ENCODE measurements around the gene CYP26C1. TPM values are rescaled to one million over a fixed set of nuclear protein-coding genes. Genes with fewer than 3 reads are reported as not detected.
A peak's percentile ranks its signal among the peaks of the same experiment; 100 is the strongest.

Gene CYP26C1
- total and polyA plus RNA-seq, 2 of the 4 experiments (the other 2 are of a cell fraction): 0.02 TPM; not detected in 1

DNA sequence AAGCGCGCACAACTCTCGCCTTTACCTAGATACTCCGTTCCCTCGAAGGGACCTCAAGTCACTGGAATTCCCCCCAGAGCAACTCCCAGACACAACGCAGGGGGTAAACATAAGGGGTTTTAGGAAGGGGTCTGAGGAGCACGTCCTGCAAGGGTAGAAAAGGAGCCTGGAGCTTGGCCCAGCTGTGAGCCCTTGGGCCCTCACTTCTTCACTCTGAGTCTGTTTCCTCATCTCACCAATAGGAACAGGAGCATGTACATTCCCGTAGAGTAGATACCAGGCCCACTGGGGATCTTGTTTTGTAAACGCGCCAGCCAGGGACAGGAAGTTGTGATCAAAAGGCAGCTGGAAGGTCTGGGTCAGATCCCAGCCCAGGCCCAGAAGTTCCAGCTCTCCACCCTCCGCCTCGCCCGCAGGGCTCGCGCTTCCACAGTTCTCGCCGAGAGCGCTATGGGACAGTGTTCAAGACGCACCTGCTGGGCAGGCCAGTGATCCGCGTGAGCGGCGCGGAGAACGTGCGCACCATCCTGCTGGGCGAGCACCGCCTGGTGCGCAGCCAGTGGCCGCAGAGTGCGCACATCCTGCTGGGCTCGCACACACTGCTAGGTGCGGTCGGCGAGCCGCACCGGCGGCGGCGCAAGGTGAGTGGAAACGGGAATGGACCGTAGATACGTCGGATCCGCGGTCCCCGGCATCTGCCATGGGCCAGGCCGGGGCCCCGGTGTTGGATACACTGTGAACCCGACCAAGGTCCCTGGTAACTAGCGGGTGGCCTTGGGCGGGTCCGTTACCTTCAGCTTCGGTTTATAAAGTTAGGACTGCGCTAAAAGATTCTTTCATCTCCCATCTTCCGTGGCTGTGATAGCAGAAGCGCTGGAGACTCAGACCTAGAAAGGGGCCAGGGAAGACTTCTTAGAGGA, 1.3 kb downstream of the CYP26C1 start:
- H3K9me3 ChIP-seq (ENCODE audit: control insufficient read depth, insufficient read depth, low read length): no peaks in the 10 kb centered on the region
- intact Hi-C loops (cut with micrococcal nuclease) (no loop called here), in situ Hi-C loops (cut with MboI; ENCODE audit: low sequenced_read_pairs) (no loop called here), dilution Hi-C loops (cut with HindIII; ENCODE audit: low sequenced_read_pairs, unreplicated experiment) (no loop called here)
- peaks cover 66% of the 10 kb centered on the region for H3K27me3 ChIP-seq (ENCODE audit: control insufficient read depth, insufficient read depth, low read length)
- peak overlapping the region; percentile 66 for H3K4me2 ChIP-seq (ENCODE audit: low read depth, low read length)
- no peak overlapping the region for H2AK5ac ChIP-seq (ENCODE audit: low read depth, low read length)
- H2AK9ac ChIP-seq (replicated peaks; ENCODE audit: low read depth, low read length, poor library complexity): no peak overlapping the region
- no peak overlapping the region for H2BK15ac ChIP-seq (ENCODE audit: low read depth, low read length)
- 0 out of 2 replicates have a peak overlapping the region, but pooled peaks have one; percentile 73 for H3K23ac ChIP-seq (ENCODE audit: low read depth, low read length)
- 13% methylated on average over 14 of the region's 57 CpGs; no CpG with 5 or more reads in 1 of the 2 experiments for WGBS, 2 experiments (ENCODE audit: extremely low coverage in 2 of 2, insufficient read length in 1 of 2)
- H3K14ac ChIP-seq (replicated peaks; ENCODE audit: low read depth, low read length): no peak overlapping the region; the same call in 1 of the 2 replicates
- no peak overlapping the region for H4K5ac ChIP-seq (ENCODE audit: low read depth, low read length)
- H3K4me3 ChIP-seq (ENCODE audit: insufficient read depth, low read depth, low read length): peak overlapping the region; percentile 36
- H2BK5ac ChIP-seq (ENCODE audit: low read depth, low read length, poor library complexity, severe bottlenecking): no peak overlapping the region
- no peak overlapping the region for H4K91ac ChIP-seq (ENCODE audit: insufficient read depth, low read depth, low read length)
- peak overlapping the region; percentile 89 for H2AFZ ChIP-seq (replicated peaks; ENCODE audit: low read length, poor library complexity)
- peaks cover 6% of the 10 kb centered on the region; the same call in 1 of the 2 replicates for H3K4me1 ChIP-seq (ENCODE audit: control insufficient read depth, insufficient read depth, low read length)
- H3K4ac ChIP-seq (ENCODE audit: low read depth, low read length): no peak overlapping the region
- ChIA-PET CTCF (interaction anchor here (0.6 to 1.1 kb wide), 2 partner anchors 8 to 27 kb away, joined by 3 to 6 read pairs; no protein-coding TSS in a partner anchor), POLR2A (ENCODE audit: unreplicated experiment) (no interaction called here)
- DNase-seq (peak; percentile 33), ATAC-seq (ENCODE audit: low read depth) (no peak; the same call in 1 of the 2 replicates)
- no peak overlapping the region for H2BK120ac ChIP-seq (ENCODE audit: low read depth, low read length)
- no peaks in the 10 kb centered on the region; the same call in 1 of the 2 replicates for H4K20me1 ChIP-seq (ENCODE audit: insufficient read depth, low read length)
- no peaks in the 10 kb centered on the region; the same call in 1 of the 2 replicates for H3K36me3 ChIP-seq (ENCODE audit: control insufficient read depth, insufficient read depth, low read length)
- H3K18ac ChIP-seq (ENCODE audit: low read depth, low read length): no peak overlapping the region
- TF ChIP-seq FOS (IDR thresholded peaks at IDR 0.05; ENCODE audit: low read depth, low read length) (no peak), MAZ (IDR thresholded peaks at IDR 0.05; ENCODE audit: borderline replicate concordance, low read depth, low read length) (no peak), RFX5 (IDR thresholded peaks at IDR 0.05; ENCODE audit: low read depth, low read length) (no peak), CEBPB (IDR thresholded peaks at IDR 0.05; ENCODE audit: low read depth, low read length) (no peak), CTCF (conservative IDR thresholded peaks at IDR 0.05; ENCODE audit: low read depth, low read length) (no peak), SMC3 (IDR thresholded peaks at IDR 0.05; ENCODE audit: low read depth, low read length) (no peak), RAD21 (IDR thresholded peaks at IDR 0.05; ENCODE audit: low read length) (no peak), USF2 (IDR thresholded peaks at IDR 0.05; ENCODE audit: low read depth, low read length) (no peak), NFE2L2 (IDR thresholded peaks at IDR 0.05; ENCODE audit: low read depth, low read length) (no peak), BHLHE40 (IDR thresholded peaks at IDR 0.05; ENCODE audit: low read depth, low read length) (no peak), RCOR1 (IDR thresholded peaks at IDR 0.05; ENCODE audit: insufficient replicate concordance, low read length) (no peak)
- TF ChIP-seq, protein P1, sequence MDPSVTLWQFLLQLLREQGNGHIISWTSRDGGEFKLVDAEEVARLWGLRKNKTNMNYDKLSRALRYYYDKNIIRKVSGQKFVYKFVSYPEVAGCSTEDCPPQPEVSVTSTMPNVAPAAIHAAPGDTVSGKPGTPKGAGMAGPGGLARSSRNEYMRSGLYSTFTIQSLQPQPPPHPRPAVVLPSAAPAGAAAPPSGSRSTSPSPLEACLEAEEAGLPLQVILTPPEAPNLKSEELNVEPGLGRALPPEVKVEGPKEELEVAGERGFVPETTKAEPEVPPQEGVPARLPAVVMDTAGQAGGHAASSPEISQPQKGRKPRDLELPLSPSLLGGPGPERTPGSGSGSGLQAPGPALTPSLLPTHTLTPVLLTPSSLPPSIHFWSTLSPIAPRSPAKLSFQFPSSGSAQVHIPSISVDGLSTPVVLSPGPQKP (IDR thresholded peaks at IDR 0.05; ENCODE audit: borderline replicate concordance, low read depth, low read length): no peak
- no peak overlapping the region for H3K27ac ChIP-seq (ENCODE audit: insufficient read depth, low read length)
- no peak overlapping the region; the same call in 1 of the 2 replicates for H2BK20ac ChIP-seq (ENCODE audit: low read depth, low read length)
- no TSS peak for BruUV-seq (replicated peaks)
- no peak overlapping the region for H3K56ac ChIP-seq (ENCODE audit: extremely low read depth, insufficient read depth, low read length)
- H4K8ac ChIP-seq (ENCODE audit: low read depth in 2 of 2, low read length in 2 of 2): peak overlapping the region in 1 of 2 experiments; percentile 52; a peak in 1 of 4 replicates
- H3K9me1 ChIP-seq (ENCODE audit: insufficient read depth, low read length): no peaks in the 10 kb centered on the region
- no peak overlapping the region for H3K9ac ChIP-seq (ENCODE audit: low read depth, low read length)
- H3K79me1 ChIP-seq (ENCODE audit: low read depth in 1 of 2, low read length in 2 of 2): no peaks in the 10 kb centered on the region
